ENCODE data around the gene DPEP2NB.

The DPEP2NB gene

DNA sequence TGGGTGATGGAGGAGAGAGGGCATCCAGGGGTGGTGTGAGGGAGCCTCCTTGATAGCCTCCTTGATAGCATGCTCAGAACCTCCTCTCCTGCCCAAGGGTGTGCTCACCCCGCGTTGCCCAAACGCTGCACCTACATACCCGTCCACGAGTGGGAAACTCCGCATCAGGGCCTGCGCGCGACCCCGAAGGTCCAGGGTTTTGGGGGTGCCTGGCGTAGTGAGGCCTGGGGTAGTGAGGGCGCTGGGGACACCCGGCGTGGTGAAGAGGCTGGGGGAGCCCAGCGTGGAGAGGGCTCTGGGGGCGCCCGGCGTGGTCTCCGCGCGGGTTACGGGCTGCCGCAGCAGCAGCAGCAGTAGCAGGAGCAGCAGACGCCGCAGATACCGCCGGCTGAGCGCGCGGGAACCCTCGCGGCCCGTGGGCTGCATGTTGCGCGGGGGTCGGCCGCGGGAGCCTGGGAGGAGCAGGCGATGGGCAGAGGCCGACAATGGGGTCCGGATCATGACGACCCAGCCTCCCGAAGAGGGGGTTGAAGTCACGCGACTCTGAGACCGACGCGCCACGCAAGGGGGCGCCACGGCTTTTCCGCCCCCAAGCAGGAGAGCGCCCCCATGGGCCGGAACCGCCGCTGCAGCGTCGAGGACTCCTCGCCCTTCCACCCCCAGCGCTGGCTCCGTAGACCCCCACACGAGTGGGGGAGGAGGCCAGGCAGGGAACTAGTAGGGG lies 35.6 kb downstream of the DPEP2NB start, which contains the start of gene DPEP3:
Gene DPEP3 (minus strand): TSS at position 545 of the 724 bp plus-strand sequence. CDS start 119 bp downstream, at position 426.
- H3K27me3 ChIP-seq (ENCODE audit: low read length) = no peaks in the 10 kb centered on the region
- no peaks in the 10 kb centered on the region for H3K9me2 ChIP-seq (replicated peaks; ENCODE audit: insufficient read depth, low read length)
- no peak within 1 kb of the TSS for H3K4me3 ChIP-seq (ENCODE audit: insufficient read depth, low read length, poor library complexity, severe bottlenecking)
- H2AFZ ChIP-seq (ENCODE audit: low read depth, low read length, severe bottlenecking) = no peak within 1 kb of the TSS
- H3K79me2 ChIP-seq (ENCODE audit: insufficient read depth, low read length) = no peaks in the 10 kb centered on the region
- H3K9me3 ChIP-seq (ENCODE audit: insufficient read depth, low read length) = no peaks in the 10 kb centered on the region
- no peak within 1 kb of the TSS for H3K4me2 ChIP-seq (ENCODE audit: low read depth, low read length, poor library complexity, severe bottlenecking)
- no peak for TF ChIP-seq EZH2phosphoT487 (conservative IDR thresholded peaks at IDR 0.05; ENCODE audit: low read length)
- no peak for TF ChIP-seq CTCF (IDR thresholded peaks at IDR 0.05; ENCODE audit: insufficient read depth, low read length, poor library complexity, severe bottlenecking)
- no peaks in the 10 kb centered on the region for H3F3A ChIP-seq (ENCODE audit: insufficient read depth)
- H4K20me1 ChIP-seq (ENCODE audit: low read depth, low read length) = no peaks in the 10 kb centered on the region
- no peak within 1 kb of the TSS for H3K9ac ChIP-seq (ENCODE audit: low read length)
- no peaks in the 10 kb centered on the region for H3K36me3 ChIP-seq (ENCODE audit: low read length)
- no peak within 1 kb of the TSS for H3K27ac ChIP-seq (ENCODE audit: low read depth, low read length)

GRCh38 chr16:67977469-67978227 lies 38.1 kb downstream of the DPEP2NB start:
- Histone ChIP-seq H2AFZ (ENCODE audit: low read depth, low read length, severe bottlenecking) (no peak overlapping the region), H3K4me2 (ENCODE audit: low read depth, low read length, poor library complexity, severe bottlenecking) (no peak overlapping the region), H3K4me3 (ENCODE audit: insufficient read depth, low read length, poor library complexity, severe bottlenecking) (no peak overlapping the region), H3K9ac (ENCODE audit: low read length) (no peak overlapping the region), H3K79me2 (ENCODE audit: insufficient read depth, low read length) (no peaks in the 10 kb centered on the region), H3K9me2 (replicated peaks; ENCODE audit: insufficient read depth, low read length) (no peaks in the 10 kb centered on the region), H4K20me1 (ENCODE audit: low read depth, low read length) (no peaks in the 10 kb centered on the region), H3K27me3 (ENCODE audit: low read length) (no peaks in the 10 kb centered on the region), H3K27ac (ENCODE audit: low read depth, low read length) (no peak overlapping the region), H3K9me3 (ENCODE audit: insufficient read depth, low read length) (no peaks in the 10 kb centered on the region), H3F3A (ENCODE audit: insufficient read depth) (no peaks in the 10 kb centered on the region), H3K36me3 (ENCODE audit: low read length) (no peaks in the 10 kb centered on the region)
- TF ChIP-seq CTCF (IDR thresholded peaks at IDR 0.05; ENCODE audit: insufficient read depth, low read length, poor library complexity, severe bottlenecking) = no peak
- no peak for TF ChIP-seq EZH2phosphoT487 (conservative IDR thresholded peaks at IDR 0.05; ENCODE audit: low read length)

- no peaks in the 10 kb centered on the region for H3F3A ChIP-seq (ENCODE audit: insufficient read depth)
- H3K27me3 ChIP-seq (ENCODE audit: low read length) = no peaks in the 10 kb centered on the region
- no peak overlapping the region for H3K27ac ChIP-seq (ENCODE audit: low read depth, low read length)
- H3K4me3 ChIP-seq (ENCODE audit: insufficient read depth, low read length, poor library complexity, severe bottlenecking) = no peak overlapping the region
- no peak overlapping the region for H3K9ac ChIP-seq (ENCODE audit: low read length)
- H3K9me2 ChIP-seq (replicated peaks; ENCODE audit: insufficient read depth, low read length) = no peaks in the 10 kb centered on the region
- no peaks in the 10 kb centered on the region for H3K36me3 ChIP-seq (ENCODE audit: low read length)
- TF ChIP-seq CTCF (IDR thresholded peaks at IDR 0.05; ENCODE audit: insufficient read depth, low read length, poor library complexity, severe bottlenecking) (no peak), EZH2phosphoT487 (conservative IDR thresholded peaks at IDR 0.05; ENCODE audit: low read length) (no peak)
- no peak overlapping the region for H3K4me2 ChIP-seq (ENCODE audit: low read depth, low read length, poor library complexity, severe bottlenecking)
- H4K20me1 ChIP-seq (ENCODE audit: low read depth, low read length) = no peaks in the 10 kb centered on the region
- H3K9me3 ChIP-seq (ENCODE audit: insufficient read depth, low read length) = no peaks in the 10 kb centered on the region
- H3K79me2 ChIP-seq (ENCODE audit: insufficient read depth, low read length) = no peaks in the 10 kb centered on the region
- no peak overlapping the region for H2AFZ ChIP-seq (ENCODE audit: low read depth, low read length, severe bottlenecking)
Measured at GRCh38 chr16:67977005-67977404, 38.7 kb downstream of the DPEP2NB start.

All from SU-DHL-6 (cell line).